ENCODE results near the gene ARHGAP10.

Gene ARHGAP10

GRCh38 chr4:148051403-148051802, 319.5 kb downstream of the ARHGAP10 start:
- no peak overlapping the region for H3K27ac ChIP-seq
- no peaks in the 10 kb centered on the region for H3K36me3 ChIP-seq
- H3K4me3 ChIP-seq (ENCODE audit: low read depth in 1 of 2, low read length in 1 of 2): no peak overlapping the region
- TF ChIP-seq CTCF (IDR thresholded peaks at IDR 0.05): no peak
- no peaks in the 10 kb centered on the region for H3K27me3 ChIP-seq
- H3K9me3 ChIP-seq: no peaks in the 10 kb centered on the region
- peaks cover 7 to 27% of the 10 kb centered on the region in 2 experiments for H3K4me1 ChIP-seq (ENCODE audit: control insufficient read depth in 1 of 2, insufficient read depth in 1 of 2, low read depth in 1 of 2, low read length in 1 of 2)

- H3K27ac ChIP-seq: no peak overlapping the region
- no peak for TF ChIP-seq CTCF (IDR thresholded peaks at IDR 0.05)
Observed at GRCh38 chr4:148052448-148052847, 320.6 kb downstream of the ARHGAP10 start.

GRCh38 chr4:148053298-148054003, 321.6 kb downstream of the ARHGAP10 start:
- no peak overlapping the region for H3K4me3 ChIP-seq (ENCODE audit: low read depth in 1 of 2, low read length in 1 of 2)
- no peak for TF ChIP-seq CTCF (IDR thresholded peaks at IDR 0.05)
- no peaks in the 10 kb centered on the region for H3K9me3 ChIP-seq
- H3K36me3 ChIP-seq: no peaks in the 10 kb centered on the region
- H3K4me1 ChIP-seq (ENCODE audit: control insufficient read depth in 1 of 2, insufficient read depth in 1 of 2, low read depth in 1 of 2, low read length in 1 of 2): peaks cover 7 to 31% of the 10 kb centered on the region in 2 experiments
- no peak overlapping the region for H3K27ac ChIP-seq
- H3K27me3 ChIP-seq: no peaks in the 10 kb centered on the region

More at GRCh38 chr4:148052448-148052847, 320.6 kb downstream of the ARHGAP10 start:
- H3K9me3 ChIP-seq: no peaks in the 10 kb centered on the region
- H3K36me3 ChIP-seq: no peaks in the 10 kb centered on the region
- no peak overlapping the region for H3K4me3 ChIP-seq (ENCODE audit: low read depth in 1 of 2, low read length in 1 of 2)
- peaks cover 7 to 31% of the 10 kb centered on the region in 2 experiments for H3K4me1 ChIP-seq (ENCODE audit: control insufficient read depth in 1 of 2, insufficient read depth in 1 of 2, low read depth in 1 of 2, low read length in 1 of 2)
- H3K27me3 ChIP-seq: no peaks in the 10 kb centered on the region

GRCh38 chr4:148054275-148054674, 322.4 kb downstream of the ARHGAP10 start:
- H3K27me3 ChIP-seq: no peaks in the 10 kb centered on the region
- H3K36me3 ChIP-seq: no peaks in the 10 kb centered on the region
- no peak overlapping the region for H3K27ac ChIP-seq
- H3K9me3 ChIP-seq: no peaks in the 10 kb centered on the region
- peaks cover 7 to 31% of the 10 kb centered on the region in 2 experiments for H3K4me1 ChIP-seq (ENCODE audit: control insufficient read depth in 1 of 2, insufficient read depth in 1 of 2, low read depth in 1 of 2, low read length in 1 of 2)
- H3K4me3 ChIP-seq (ENCODE audit: low read depth in 1 of 2, low read length in 1 of 2): no peak overlapping the region
- TF ChIP-seq CTCF (IDR thresholded peaks at IDR 0.05): no peak

- TF ChIP-seq CTCF (IDR thresholded peaks at IDR 0.05): no peak
- H3K9me3 ChIP-seq: no peaks in the 10 kb centered on the region
- H3K27me3 ChIP-seq: no peaks in the 10 kb centered on the region
- no peak overlapping the region for H3K4me3 ChIP-seq (ENCODE audit: low read depth in 1 of 2, low read length in 1 of 2)
- peaks cover 7 to 31% of the 10 kb centered on the region in 2 experiments for H3K4me1 ChIP-seq (ENCODE audit: control insufficient read depth in 1 of 2, insufficient read depth in 1 of 2, low read depth in 1 of 2, low read length in 1 of 2)
- H3K27ac ChIP-seq: no peak overlapping the region
- no peaks in the 10 kb centered on the region for H3K36me3 ChIP-seq
Observed at GRCh38 chr4:148055844-148056243, 324.0 kb downstream of the ARHGAP10 start.

Measured in neutrophil (primary cell).